OCI-M1 (cell line): ENCODE results near the gene CSRP3.
"Not testable (repeated sequence)": the region's sequence is repeated elsewhere in the genome, so short reads cannot be mapped to it uniquely, and the experiment has no call there.

Source experiments
- DNase-seq: peaks from one replicate; lab custom pipeline; 2025; lab: John Stamatoyannopoulos, UW

CSRP3 gene

GRCh38 chr11:19185516-19186052 is 16.2 kb downstream of the CSRP3 start:
- no peak for DNase-seq

- DNase-seq, result no peak
Measured at GRCh38 chr11:19185036-19185435, 16.7 kb downstream of the CSRP3 start.

GRCh38 chr11:19183646-19184045 is 18.1 kb downstream of the CSRP3 start:
- peak; percentile 11 for DNase-seq

GRCh38 chr11:19181531-19182261 is 20.1 kb downstream of the CSRP3 start:
- peak; percentile 43 for DNase-seq

GRCh38 chr11:19176629-19177186 is 25.1 kb downstream of the CSRP3 start:
- DNase-seq, result no peak

- DNase-seq, result no peak
Measured at GRCh38 chr11:19173964-19174638, 27.7 kb downstream of the CSRP3 start.

- DNase-seq, result no peak
Measured at GRCh38 chr11:19173004-19173689, 28.6 kb downstream of the CSRP3 start.

GRCh38 chr11:19168090-19168489 is 33.7 kb downstream of the CSRP3 start:
- no peak for DNase-seq

- no peak for DNase-seq
Measured at GRCh38 chr11:19164881-19165280, 36.9 kb downstream of the CSRP3 start.

- DNase-seq, result no peak
Measured at GRCh38 chr11:19164230-19164855, 37.4 kb downstream of the CSRP3 start.

- peak; percentile 83 for DNase-seq
Measured at GRCh38 chr11:19163617-19164016, 38.2 kb downstream of the CSRP3 start.

GRCh38 chr11:19162951-19163505 is 38.8 kb downstream of the CSRP3 start:
- DNase-seq, result peak; percentile 79

GRCh38 chr11:19161651-19162050 is 40.1 kb downstream of the CSRP3 start:
- DNase-seq, result no peak

GRCh38 chr11:19160847-19161246 is 40.9 kb downstream of the CSRP3 start:
- DNase-seq, result peak; percentile 23

GRCh38 chr11:19156892-19157291 is 44.9 kb downstream of the CSRP3 start:
- DNase-seq, result no peak

- DNase-seq, result no peak
Measured at GRCh38 chr11:19145319-19145718, 56.5 kb downstream of the CSRP3 start.

- DNase-seq, result not testable (repeated sequence)
Measured at GRCh38 chr11:19136884-19137283, 64.9 kb downstream of the CSRP3 start.

GRCh38 chr11:19134004-19134403 is 67.8 kb downstream of the CSRP3 start:
- DNase-seq, result no peak
